Gastrocnemius medialis (tissue), 4 donors: Measurements from ENCODE around the gene LAMTOR3. TPM values are rescaled to one million over a fixed set of nuclear protein-coding genes. Genes with fewer than 3 reads are reported as not detected.

Experiments
- ATAC-seq, 2 donors: fragments of 150-250 bp; one replicate each; pipeline ENCODE4 v1.9.1; 2016
- DNase-seq, 2 donors: peaks; one replicate each; pipeline ENCODE4 v3.0.0-alpha.2; 2019
- H3K27ac ChIP-seq, 4 donors: fragments of 200-600 bp; sonication (generic); 1 replicate in 1 of 4; 2 replicates in 3 of 4; pipeline ENCODE4 v1.5.1; 2016 to 2018; ENCODE audit warnings: mild to moderate bottlenecking in 2 of 4, moderate library complexity in 1 of 4
- H3K27me3 ChIP-seq, 3 donors: fragments of 200-600 bp; sonication (generic) in 2 of 3; 1 replicate in 1 of 3; 2 replicates in 2 of 3; pipeline versions ENCODE4 v1.5.1 to v1.6.0; 2016 to 2019; ENCODE audit warnings: mild to moderate bottlenecking in 1 of 3, moderate library complexity in 1 of 3
- H3K36me3 ChIP-seq, 2 donors: fragments of 200-600 bp; sonication (generic) in 1 of 2; one replicate each; pipeline ENCODE4 v1.5.1; 2017 to 2018
- H3K4me1 ChIP-seq, 2 donors: fragments of 200-600 bp; sonication (generic) in 1 of 2; one replicate each; pipeline ENCODE4 v1.5.1; 2016 to 2017; ENCODE audit warnings: mild to moderate bottlenecking in 2 of 2
- H3K4me3 ChIP-seq, 4 donors: fragments of 200-600 bp; sonication (generic) in 3 of 4; 1 replicate in 1 of 4; 2 replicates in 3 of 4; pipeline ENCODE4 v1.5.1; 2016 to 2019; ENCODE audit warnings: mild to moderate bottlenecking in 2 of 4
- H3K9me3 ChIP-seq, 3 donors: fragments of 200-600 bp; sonication (generic) in 2 of 3; 1 replicate in 1 of 3; 2 replicates in 2 of 3; pipeline ENCODE4 v1.5.1; 2016 to 2019
- POLR2A ChIP-seq, 2 donors: fragments of 450-650 bp; IDR thresholded peaks; one replicate each; pipeline ENCODE4 v1.6.1; 2017; ENCODE audit warnings: antibody characterized with exemption in 2 of 2, mild to moderate bottlenecking in 2 of 2, moderate library complexity in 2 of 2
- in situ Hi-C, 4 donors: fragments of 200-750 bp; cut with MboI; loops; one replicate each; pipeline versions ENCODE4 v1.15.0 to v1.8.0; 2017; ENCODE audit warnings: low sequenced_read_pairs in 4 of 4
- intact Hi-C: fragments of 100-400 bp; cut with DNase I; formaldehyde crosslinking; loops from one replicate; pipeline ENCODE4 v1.15.1; 2023; ENCODE audit warnings: low total_unique reads
- total RNA-seq, 4 donors: library from RNA; depleted of rRNA; stranded (reverse); fragments of >200 nt; gene quantifications; one replicate each; pipeline versions ENCODE4 v1.1.0 to v1.2.3, GENCODE V29; 2016
- TF ChIP-seq, protein P1 (sequence below), 5 experiments: fragments of 450-650 bp in 3 of 5; fragments of 200-600 bp in 2 of 5; sonication (generic) in 2 of 5; IDR thresholded peaks in 4 of 5; conservative IDR thresholded peaks in 1 of 5; 1 replicate in 4 of 5; 2 replicates in 1 of 5; pipeline ENCODE4 v1.5.1; 2016 to 2019; ENCODE audit warnings: antibody characterized with exemption in 5 of 5, mild to moderate bottlenecking in 3 of 5, moderate library complexity in 3 of 5

The LAMTOR3 gene
- total RNA-seq, 4 donors from 2014 or later: 20.8 to 31.1 (median 28.9) TPM

DNA sequence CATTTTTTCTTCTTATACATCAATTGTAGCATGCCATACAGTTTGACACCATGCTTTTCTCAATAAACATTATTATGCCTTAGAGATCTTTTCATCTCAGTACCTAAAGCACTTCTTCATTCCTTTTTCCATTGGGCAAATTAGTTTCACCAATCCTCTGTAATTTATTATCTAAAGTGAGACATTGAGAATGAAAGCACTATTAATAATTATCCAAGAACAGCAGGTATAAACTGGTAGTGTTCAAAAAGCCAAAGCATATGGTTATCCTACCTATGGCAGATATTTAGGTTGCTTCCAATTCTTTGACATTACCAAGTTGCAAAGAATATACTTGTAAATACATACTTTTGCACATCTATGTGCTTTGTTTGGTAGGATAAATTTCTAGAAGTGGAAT, 15.6 kb downstream of the LAMTOR3 start:
- intact Hi-C loops: loop anchor here (5.0 kb wide), 1 partner anchor 34 kb away; no protein-coding TSS in a partner anchor
- no peak overlapping the region for H3K27ac ChIP-seq
- no peaks in the 10 kb centered on the region for H3K9me3 ChIP-seq
- H3K4me1 ChIP-seq: peaks cover 0 to 2% of the 10 kb centered on the region in 2 donors
- DNase-seq (no peak), ATAC-seq (no peak)
- H3K4me3 ChIP-seq: no peak overlapping the region
- H3K27me3 ChIP-seq: no peaks in the 10 kb centered on the region
- TF ChIP-seq POLR2A (IDR thresholded peaks at IDR 0.05): no peak
- TF ChIP-seq, protein P1, sequence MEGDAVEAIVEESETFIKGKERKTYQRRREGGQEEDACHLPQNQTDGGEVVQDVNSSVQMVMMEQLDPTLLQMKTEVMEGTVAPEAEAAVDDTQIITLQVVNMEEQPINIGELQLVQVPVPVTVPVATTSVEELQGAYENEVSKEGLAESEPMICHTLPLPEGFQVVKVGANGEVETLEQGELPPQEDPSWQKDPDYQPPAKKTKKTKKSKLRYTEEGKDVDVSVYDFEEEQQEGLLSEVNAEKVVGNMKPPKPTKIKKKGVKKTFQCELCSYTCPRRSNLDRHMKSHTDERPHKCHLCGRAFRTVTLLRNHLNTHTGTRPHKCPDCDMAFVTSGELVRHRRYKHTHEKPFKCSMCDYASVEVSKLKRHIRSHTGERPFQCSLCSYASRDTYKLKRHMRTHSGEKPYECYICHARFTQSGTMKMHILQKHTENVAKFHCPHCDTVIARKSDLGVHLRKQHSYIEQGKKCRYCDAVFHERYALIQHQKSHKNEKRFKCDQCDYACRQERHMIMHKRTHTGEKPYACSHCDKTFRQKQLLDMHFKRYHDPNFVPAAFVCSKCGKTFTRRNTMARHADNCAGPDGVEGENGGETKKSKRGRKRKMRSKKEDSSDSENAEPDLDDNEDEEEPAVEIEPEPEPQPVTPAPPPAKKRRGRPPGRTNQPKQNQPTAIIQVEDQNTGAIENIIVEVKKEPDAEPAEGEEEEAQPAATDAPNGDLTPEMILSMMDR (IDR thresholded peaks at IDR 0.05 in 4 of 5, conservative IDR thresholded peaks at IDR 0.05 in 1 of 5): no peak
- in situ Hi-C loops: no loop called here
- H3K36me3 ChIP-seq: peaks cover 5 to 43% of the 10 kb centered on the region in 2 donors

DNA sequence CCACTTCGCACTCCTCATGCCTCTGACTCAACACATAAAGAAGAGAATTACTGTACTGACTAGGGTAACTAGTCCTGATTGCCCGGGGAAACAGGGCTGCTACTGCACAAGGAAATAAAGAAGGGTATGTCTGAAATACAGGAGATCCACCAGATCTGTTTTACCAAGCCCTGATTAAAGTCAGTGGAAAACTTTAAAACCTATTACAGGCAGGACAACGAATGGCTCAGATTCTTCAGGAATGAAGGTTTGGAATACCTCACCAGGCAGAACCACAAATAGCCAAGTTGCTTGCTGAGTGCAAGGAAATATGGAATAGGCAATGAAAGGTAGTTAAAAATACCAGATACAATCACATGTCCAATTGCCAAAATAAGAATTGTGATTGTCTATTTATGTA, 17.3 kb downstream of the LAMTOR3 start:
- Histone ChIP-seq H3K36me3 (peaks cover 5 to 43% of the 10 kb centered on the region in 2 donors), H3K4me1 (peaks cover 0 to 2% of the 10 kb centered on the region in 2 donors), H3K4me3 (no peak overlapping the region), H3K27ac (no peak overlapping the region), H3K9me3 (no peaks in the 10 kb centered on the region), H3K27me3 (no peaks in the 10 kb centered on the region)
- no peak for ATAC-seq
- DNase-seq: no peak
- TF ChIP-seq POLR2A (IDR thresholded peaks at IDR 0.05): no peak
- TF ChIP-seq, protein P1 (IDR thresholded peaks at IDR 0.05 in 4 of 5, conservative IDR thresholded peaks at IDR 0.05 in 1 of 5): no peak
- in situ Hi-C loops (no loop called here), intact Hi-C loops (loop anchor here (5.0 kb wide), 1 partner anchor 35 kb away; no protein-coding TSS in a partner anchor)

DNA sequence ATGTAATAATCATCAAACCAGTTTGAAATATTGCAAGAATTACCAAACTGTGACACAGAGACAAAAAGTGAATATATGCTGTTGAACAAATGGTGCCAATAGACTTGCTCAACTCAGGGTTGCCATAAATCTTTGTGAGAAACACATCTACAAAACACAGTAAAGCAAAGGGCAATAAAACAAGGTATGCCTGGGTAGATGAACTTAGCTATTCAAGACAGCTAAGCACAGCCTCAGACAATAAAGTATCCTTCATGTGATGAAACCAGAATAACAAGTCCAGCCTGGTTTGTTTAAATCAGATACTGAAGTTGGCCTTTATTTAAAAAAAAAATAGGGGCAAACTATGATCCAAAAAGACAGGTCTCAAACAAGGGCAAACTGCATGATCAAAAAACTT, 19.2 kb downstream of the LAMTOR3 start:
- Histone ChIP-seq H3K4me1 (peaks cover 0 to 2% of the 10 kb centered on the region in 2 donors), H3K27ac (no peak overlapping the region), H3K9me3 (no peaks in the 10 kb centered on the region), H3K4me3 (no peak overlapping the region), H3K27me3 (no peaks in the 10 kb centered on the region), H3K36me3 (peaks cover 0 to 25% of the 10 kb centered on the region in 2 donors)
- ATAC-seq: no peak
- DNase-seq: no peak
- TF ChIP-seq, protein P1 (IDR thresholded peaks at IDR 0.05 in 4 of 5, conservative IDR thresholded peaks at IDR 0.05 in 1 of 5): no peak
- in situ Hi-C loops (no loop called here), intact Hi-C loops (loop anchor here (5.0 kb wide), 1 partner anchor 37 kb away; no protein-coding TSS in a partner anchor)

DNA sequence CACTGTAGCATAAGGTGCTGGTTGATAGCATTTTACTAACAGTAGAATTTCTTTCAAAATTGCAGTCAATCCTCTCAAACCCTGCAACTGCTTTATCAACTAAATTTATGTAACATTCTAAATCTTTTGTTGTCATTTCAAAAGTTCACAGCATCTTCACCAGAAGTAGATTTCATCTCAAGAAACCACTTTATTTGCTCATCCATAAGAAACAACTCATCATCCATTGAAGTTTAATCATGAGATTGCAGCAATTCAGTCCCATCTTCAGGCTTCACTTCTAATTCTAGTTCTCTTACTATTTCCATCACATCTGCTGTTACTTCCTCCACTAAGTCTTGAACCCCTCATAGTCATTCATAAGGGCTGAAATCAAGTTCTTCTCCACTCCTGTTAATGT, 21.7 kb downstream of the LAMTOR3 start:
- TF ChIP-seq POLR2A (IDR thresholded peaks at IDR 0.05): no peak
- TF ChIP-seq, protein P1 (IDR thresholded peaks at IDR 0.05 in 4 of 5, conservative IDR thresholded peaks at IDR 0.05 in 1 of 5): no peak
- in situ Hi-C loops (no loop called here), intact Hi-C loops (no loop called here)
- H3K9me3 ChIP-seq: no peaks in the 10 kb centered on the region
- peaks cover 0 to under 1% of the 10 kb centered on the region in 2 donors for H3K36me3 ChIP-seq
- peaks cover 7 to 11% of the 10 kb centered on the region in 2 donors for H3K4me1 ChIP-seq
- H3K4me3 ChIP-seq: no peak overlapping the region
- no peak overlapping the region for H3K27ac ChIP-seq
- ATAC-seq (no peak), DNase-seq (no peak)
- no peaks in the 10 kb centered on the region for H3K27me3 ChIP-seq

DNA sequence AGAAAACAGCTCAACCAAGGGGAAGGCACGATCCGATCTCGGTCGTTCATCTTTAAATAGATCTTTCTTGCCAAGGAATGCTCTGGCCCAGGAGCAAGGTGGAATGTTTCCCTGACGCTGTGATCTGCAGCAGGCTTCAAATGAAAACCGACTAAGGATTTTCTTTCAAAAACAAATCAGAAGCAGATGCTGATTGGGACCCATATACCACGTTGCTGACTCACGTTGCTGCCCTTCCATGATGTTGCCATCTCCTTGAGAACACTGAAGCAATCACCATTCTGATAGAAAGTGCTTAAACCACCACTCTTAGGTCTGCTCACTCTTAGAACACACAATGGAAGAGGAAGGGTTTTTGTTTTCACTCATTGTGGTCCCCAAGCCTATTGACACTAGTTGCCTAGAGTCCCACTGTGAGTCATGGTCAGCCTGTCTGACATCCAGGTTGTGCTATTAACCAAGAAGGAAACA, 26.1 kb downstream of the LAMTOR3 start:
- ATAC-seq (peak; percentile 93 to 96), DNase-seq (peak in 1 of 2 donors; percentile 28)
- in situ Hi-C loops (no loop called here), intact Hi-C loops (no loop called here)
- Histone ChIP-seq H3K27me3 (no peaks in the 10 kb centered on the region), H3K9me3 (no peaks in the 10 kb centered on the region), H3K4me1 (peaks cover 9% of the 10 kb centered on the region in 2 donors), H3K4me3 (peak overlapping the region in 3 of 4 donors; percentile 5 to 25 (median 15)), H3K27ac (peak overlapping the region; percentile 47 to 74 (median 64)), H3K36me3 (no peaks in the 10 kb centered on the region)
- no peak for TF ChIP-seq POLR2A (IDR thresholded peaks at IDR 0.05)
- TF ChIP-seq, protein P1 (IDR thresholded peaks at IDR 0.05 in 4 of 5, conservative IDR thresholded peaks at IDR 0.05 in 1 of 5): no peak
